Measurements from ENCODE around the gene FOXA2.
"Not testable (repeated sequence)": the region's sequence is repeated elsewhere in the genome, so short reads cannot be mapped to it uniquely, and the experiment has no call there.

The FOXA2 gene

GRCh38 chr20:22584522-22584921 lies at the start of gene FOXA2:
Gene FOXA2, minus strand, starts transcription at chr20:22584572. Its CDS starts 294 bp downstream, at chr20:22584278.
- DNase-seq (ENCODE audit: low read depth in 4 of 4, low spot score in 1 of 4): no peak

DNA sequence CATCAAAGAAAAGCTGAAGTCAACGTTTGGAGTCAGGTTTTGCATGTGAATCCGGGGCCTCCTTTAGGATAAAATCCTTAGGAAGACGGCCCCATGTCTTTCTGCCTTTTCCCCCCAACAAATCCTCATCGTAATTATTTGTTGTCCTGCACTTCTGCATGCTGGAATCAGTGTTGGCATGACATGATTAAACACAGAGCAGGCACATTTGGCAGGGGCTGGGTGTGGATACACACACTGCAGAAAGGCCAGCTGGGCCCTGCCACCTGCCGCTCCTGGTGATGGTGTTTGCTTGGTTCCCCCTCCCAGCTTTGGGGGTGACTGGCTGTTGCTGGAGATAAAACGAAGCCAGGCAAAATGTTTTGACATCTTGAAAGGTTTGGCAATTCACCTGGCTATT lies 46.3 kb upstream of the FOXA2 start:
- no peak for DNase-seq (ENCODE audit: low read depth in 4 of 4, low spot score in 1 of 4)

GRCh38 chr20:22629927-22630326 lies 45.6 kb upstream of the FOXA2 start:
- no peak for DNase-seq (ENCODE audit: low read depth in 4 of 4, low spot score in 1 of 4)

GRCh38 chr20:22629447-22629846 lies 45.1 kb upstream of the FOXA2 start:
- DNase-seq (ENCODE audit: low read depth in 4 of 4, low spot score in 1 of 4): no peak

DNA sequence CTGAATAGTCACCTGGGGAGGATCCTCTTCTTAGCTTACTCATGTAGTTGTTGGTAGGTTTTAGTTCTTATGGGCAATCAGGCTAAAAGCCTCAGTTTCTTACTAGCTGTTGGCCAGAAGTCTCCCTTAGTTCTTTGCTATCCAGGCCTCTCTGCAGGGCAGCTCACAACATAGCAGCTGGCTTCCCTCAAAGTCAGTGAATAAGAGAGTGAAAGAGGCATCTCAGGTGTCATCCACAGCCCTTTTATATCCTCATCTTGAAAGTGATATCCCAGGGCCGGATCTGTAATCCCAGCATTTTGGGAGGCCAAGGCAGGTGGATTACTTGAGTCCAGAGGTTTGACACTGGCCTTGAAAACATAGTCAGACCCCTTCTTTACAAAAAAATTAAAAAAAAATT lies 42.1 kb upstream of the FOXA2 start:
- no peak for DNase-seq (ENCODE audit: low read depth in 4 of 4, low spot score in 1 of 4)

GRCh38 chr20:22623211-22623610 lies 38.8 kb upstream of the FOXA2 start:
- DNase-seq (ENCODE audit: low read depth in 4 of 4, low spot score in 1 of 4): no peak

- DNase-seq (ENCODE audit: low read depth in 4 of 4, low spot score in 1 of 4): no peak
Measured at GRCh38 chr20:22620342-22620741, 36.0 kb upstream of the FOXA2 start.

DNA sequence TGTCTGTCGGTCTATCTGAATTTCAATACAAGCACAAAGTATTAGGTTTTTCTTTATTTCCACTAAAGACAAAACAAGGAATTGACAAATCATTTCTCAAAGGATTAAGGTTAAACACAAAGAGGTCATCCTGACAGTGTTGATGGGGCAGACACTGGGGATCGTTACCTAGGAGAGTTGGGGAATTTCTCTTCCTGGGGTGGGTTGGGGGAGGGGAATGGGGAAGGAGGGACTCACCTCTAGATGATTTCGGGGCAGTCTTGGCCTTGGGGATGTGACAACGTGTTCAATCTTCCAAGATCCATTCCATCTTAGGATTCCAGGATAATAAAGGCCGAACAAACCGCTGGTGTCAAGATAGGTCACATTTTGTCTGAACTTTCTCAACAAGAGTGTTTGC lies 35.4 kb upstream of the FOXA2 start:
- DNase-seq (ENCODE audit: low read depth in 4 of 4, low spot score in 1 of 4): no peak

DNA sequence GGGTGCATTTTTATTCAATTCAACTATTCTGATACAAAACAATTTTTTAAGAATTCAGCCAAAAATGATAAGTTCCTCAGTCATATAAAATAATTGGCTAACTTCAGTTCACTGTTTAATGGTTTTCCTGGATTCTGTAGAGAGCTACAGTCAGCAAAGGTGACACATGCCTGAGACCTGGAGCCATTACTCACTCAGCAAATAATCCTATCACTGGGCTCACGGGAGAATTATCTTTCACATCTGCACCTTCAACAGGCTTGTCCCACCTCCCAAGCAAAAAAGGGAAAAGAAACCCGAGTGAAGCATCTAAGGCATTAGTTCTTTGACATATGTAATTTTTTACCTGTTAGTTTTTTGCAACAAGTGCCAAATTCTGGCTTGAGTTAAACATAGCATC lies 34.9 kb upstream of the FOXA2 start:
- DNase-seq (ENCODE audit: low read depth in 4 of 4, low spot score in 1 of 4): no peak

- DNase-seq (ENCODE audit: low read depth in 4 of 4, low spot score in 1 of 4): no peak
Measured at GRCh38 chr20:22617160-22617559, 32.8 kb upstream of the FOXA2 start.

DNA sequence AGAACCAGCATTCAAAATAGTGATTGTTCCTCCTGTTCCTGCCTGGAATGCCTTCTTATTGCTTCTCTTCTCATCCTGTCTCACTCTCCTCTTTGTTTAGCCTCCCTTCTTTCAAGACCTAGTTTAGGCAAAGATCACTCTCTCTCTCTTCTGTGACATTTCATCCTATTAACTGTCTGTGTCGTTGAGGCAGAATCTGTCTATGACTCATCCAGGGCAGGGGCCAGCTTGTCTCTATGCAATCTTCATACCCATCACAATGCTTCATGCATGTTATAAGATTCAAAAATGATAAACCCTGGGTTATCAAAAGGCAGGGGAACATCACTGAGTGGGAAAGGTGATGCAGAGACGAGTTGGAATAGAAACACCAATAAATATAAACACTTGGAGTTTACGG lies 32.2 kb upstream of the FOXA2 start:
- no peak for DNase-seq (ENCODE audit: low read depth in 4 of 4, low spot score in 1 of 4)

DNA sequence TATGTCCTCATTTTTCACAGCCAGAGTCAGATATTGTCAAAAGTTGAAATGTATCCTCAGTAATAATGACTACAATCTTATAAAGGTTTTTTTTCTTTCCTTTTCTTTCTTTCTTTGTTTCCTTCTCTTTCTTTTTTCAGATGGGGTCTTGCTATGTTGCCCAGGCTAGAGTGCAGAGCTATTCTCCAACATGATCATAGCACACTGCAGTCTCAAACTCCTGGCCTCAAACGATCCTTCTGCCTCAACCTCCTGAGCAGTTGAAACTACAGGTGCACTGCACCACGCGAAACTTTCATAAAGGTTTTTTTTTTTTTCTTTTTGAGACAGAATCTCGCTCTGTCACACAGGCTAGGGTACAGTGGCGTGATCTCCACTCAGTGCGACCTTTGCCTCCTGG lies 31.1 kb upstream of the FOXA2 start:
- DNase-seq (ENCODE audit: low read depth in 4 of 4, low spot score in 1 of 4): no peak

DNA sequence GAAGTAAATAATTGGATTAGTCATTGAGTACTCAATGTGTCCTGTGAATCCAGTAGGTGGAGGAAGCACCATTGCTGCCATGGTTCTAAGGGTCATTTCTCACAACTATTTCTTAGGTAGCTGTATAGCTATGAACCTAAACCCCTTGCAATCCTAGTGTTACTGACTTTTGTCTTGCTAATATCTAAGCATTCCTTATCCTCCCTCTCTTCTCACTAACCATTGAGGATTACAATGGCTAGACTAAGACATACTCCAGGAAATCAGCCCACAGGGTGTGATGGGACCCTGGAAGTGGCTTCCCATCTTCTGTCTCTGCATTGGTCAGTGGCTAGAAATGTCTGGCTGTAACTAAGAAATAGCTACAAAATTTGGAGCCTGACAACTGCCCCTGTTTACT lies 27.3 kb upstream of the FOXA2 start:
- DNase-seq (ENCODE audit: low read depth in 4 of 4, low spot score in 1 of 4): no peak

- DNase-seq (ENCODE audit: low read depth in 4 of 4, low spot score in 1 of 4): no peak
Measured at GRCh38 chr20:22607695-22608094, 23.3 kb upstream of the FOXA2 start.

GRCh38 chr20:22604815-22605214 lies 20.4 kb upstream of the FOXA2 start:
- DNase-seq (ENCODE audit: low read depth in 4 of 4, low spot score in 1 of 4): no peak

DNA sequence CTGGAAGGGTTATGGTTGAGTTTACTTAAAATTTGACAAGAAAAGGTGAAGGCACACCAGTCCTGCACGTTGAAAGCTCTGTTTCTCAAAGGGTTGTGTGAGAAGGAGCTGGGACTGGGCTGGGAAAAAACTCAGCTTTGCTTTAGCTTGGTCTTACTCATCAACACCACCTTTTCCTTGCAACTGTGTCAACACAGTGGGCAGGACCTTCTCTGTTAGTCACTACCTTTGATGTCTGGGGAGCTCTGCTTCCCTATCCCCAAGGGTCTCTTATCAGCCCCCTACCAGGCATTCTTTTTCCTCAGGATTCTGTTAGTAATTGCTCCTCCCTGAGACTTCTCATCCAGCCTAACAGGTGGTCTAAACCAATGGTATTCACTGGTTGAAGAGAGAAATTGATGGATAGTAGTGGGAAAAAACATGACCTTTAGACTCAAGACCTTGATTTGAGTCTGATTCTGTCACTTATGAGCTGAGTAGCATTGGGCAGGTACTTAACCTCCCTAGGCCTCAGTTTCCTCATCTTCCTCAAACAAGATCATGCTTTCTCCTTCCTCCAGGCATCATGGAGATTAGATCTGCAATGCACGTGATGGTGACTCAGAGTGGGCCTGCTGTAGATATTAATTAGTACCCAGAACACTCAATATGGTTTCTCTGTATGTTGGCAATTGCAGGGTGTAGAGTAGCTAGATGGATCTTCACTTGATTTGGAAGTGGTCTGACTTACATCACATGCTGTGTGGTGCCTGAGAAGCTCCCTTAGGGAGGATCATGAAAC lies 17.2 kb upstream of the FOXA2 start:
- DNase-seq (ENCODE audit: low read depth in 4 of 4, low spot score in 1 of 4): no peak

- not testable (repeated sequence) for DNase-seq (ENCODE audit: low read depth in 4 of 4, low spot score in 1 of 4)
Measured at GRCh38 chr20:22599258-22599657, 14.9 kb upstream of the FOXA2 start.

GRCh38 chr20:22597303-22597702 lies 12.9 kb upstream of the FOXA2 start:
- DNase-seq (ENCODE audit: low read depth in 4 of 4, low spot score in 1 of 4): no peak

- no peak for DNase-seq (ENCODE audit: low read depth in 4 of 4, low spot score in 1 of 4)
Measured at GRCh38 chr20:22590662-22591061, 6.3 kb upstream of the FOXA2 start.

- DNase-seq (ENCODE audit: low read depth in 4 of 4, low spot score in 1 of 4): no peak
Measured at GRCh38 chr20:22586645-22587310, 2.4 kb upstream of the FOXA2 start.

- no peak for DNase-seq (ENCODE audit: low read depth in 4 of 4, low spot score in 1 of 4)
Measured at GRCh38 chr20:22585786-22586493, 1.6 kb upstream of the FOXA2 start.

Measured in stimulated activated CD4-positive, alpha-beta T cell treated with anti-CD3 and anti-CD28 coated beads, Interleukin-1b, Interleukin-23, amount 100 ng/mL, for 24 hours (primary cell).